ENCODE results near the gene GNG2.

Gene GNG2

DNA sequence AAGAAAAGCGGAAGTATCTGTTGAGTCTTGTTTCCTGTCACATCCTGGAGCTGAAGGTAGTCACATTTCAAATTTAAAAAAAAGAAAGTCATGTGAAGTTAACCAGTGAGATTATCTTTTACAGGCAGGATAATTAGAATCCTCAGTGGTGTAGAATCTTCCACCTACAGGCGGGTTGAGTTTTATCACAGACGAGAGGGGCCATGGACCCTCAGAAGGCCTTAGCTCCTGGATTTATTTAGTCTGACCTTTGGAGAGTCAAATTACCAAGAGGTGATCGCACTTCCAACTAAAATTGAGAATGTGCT, 13.0 kb upstream of the GNG2 start (continued):
- TF ChIP-seq ZNF529 (tag by site-specific recombination; IDR thresholded peaks at IDR 0.05; ENCODE audit: insufficient replicate concordance) (no peak), ZFP69B (tag by site-specific recombination; IDR thresholded peaks at IDR 0.05) (no peak), BCL11A (tag by site-specific recombination; IDR thresholded peaks at IDR 0.05; ENCODE audit: low read depth) (no peak), ZNF114 (tag by site-specific recombination; IDR thresholded peaks at IDR 0.05) (no peak)

DNA sequence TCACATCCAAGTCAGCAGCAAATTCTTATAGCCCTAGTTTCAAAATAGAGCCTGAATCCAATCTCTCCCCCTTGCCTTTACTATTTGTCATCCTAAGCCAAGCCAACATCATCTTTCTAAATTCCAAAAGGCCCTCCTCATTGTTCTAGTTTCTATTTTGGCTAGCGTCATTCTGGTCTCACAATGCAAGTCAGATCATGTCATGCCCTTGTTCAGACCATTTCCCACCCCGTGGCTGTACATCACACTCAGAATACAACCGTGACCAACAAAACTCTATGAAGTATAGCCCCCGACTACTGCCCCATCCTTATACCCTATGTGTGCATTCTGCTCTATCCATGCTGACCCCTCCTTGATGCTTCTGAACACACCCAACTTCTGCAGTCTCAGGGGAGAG, 12.3 kb upstream of the GNG2 start:
- CTCF ChIA-PET: interaction anchor here (0.7 kb wide), 1 partner anchor 349 kb away, joined by 3 read pairs; no protein-coding TSS in a partner anchor
- H3K36me3 ChIP-seq (ENCODE audit: control insufficient read depth in 2 of 2, insufficient read depth in 1 of 2, low read length in 2 of 2): no peaks in the 10 kb centered on the region
- TF ChIP-seq ZBTB20 (tag by site-specific recombination; IDR thresholded peaks at IDR 0.05): no peak
- TF ChIP-seq ZNF37A (tag by site-specific recombination; IDR thresholded peaks at IDR 0.05): no peak
- no peak for TF ChIP-seq OSR2 (tag by site-specific recombination; IDR thresholded peaks at IDR 0.05)
- no peak for TF ChIP-seq ZNF223 (tag by site-specific recombination; IDR thresholded peaks at IDR 0.05)
- TF ChIP-seq ZNF843 (tag by site-specific recombination; IDR thresholded peaks at IDR 0.05): no peak
- TF ChIP-seq ZNF473 (tag by site-specific recombination; IDR thresholded peaks at IDR 0.05): no peak
- TF ChIP-seq, protein P1, sequence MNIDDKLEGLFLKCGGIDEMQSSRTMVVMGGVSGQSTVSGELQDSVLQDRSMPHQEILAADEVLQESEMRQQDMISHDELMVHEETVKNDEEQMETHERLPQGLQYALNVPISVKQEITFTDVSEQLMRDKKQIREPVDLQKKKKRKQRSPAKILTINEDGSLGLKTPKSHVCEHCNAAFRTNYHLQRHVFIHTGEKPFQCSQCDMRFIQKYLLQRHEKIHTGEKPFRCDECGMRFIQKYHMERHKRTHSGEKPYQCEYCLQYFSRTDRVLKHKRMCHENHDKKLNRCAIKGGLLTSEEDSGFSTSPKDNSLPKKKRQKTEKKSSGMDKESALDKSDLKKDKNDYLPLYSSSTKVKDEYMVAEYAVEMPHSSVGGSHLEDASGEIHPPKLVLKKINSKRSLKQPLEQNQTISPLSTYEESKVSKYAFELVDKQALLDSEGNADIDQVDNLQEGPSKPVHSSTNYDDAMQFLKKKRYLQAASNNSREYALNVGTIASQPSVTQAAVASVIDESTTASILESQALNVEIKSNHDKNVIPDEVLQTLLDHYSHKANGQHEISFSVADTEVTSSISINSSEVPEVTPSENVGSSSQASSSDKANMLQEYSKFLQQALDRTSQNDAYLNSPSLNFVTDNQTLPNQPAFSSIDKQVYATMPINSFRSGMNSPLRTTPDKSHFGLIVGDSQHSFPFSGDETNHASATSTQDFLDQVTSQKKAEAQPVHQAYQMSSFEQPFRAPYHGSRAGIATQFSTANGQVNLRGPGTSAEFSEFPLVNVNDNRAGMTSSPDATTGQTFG (tag by site-specific recombination; IDR thresholded peaks at IDR 0.05; ENCODE audit: borderline replicate concordance): no peak
- no peak for TF ChIP-seq ZNF274 (IDR thresholded peaks at IDR 0.05; ENCODE audit: low read length)
- TF ChIP-seq ZNF274 (tag by site-specific recombination; IDR thresholded peaks at IDR 0.05; ENCODE audit: borderline replicate concordance): no peak
- no peak for TF ChIP-seq TRIM28 (IDR thresholded peaks at IDR 0.05; ENCODE audit: borderline replicate concordance, low read length)
- TF ChIP-seq, protein P2, sequence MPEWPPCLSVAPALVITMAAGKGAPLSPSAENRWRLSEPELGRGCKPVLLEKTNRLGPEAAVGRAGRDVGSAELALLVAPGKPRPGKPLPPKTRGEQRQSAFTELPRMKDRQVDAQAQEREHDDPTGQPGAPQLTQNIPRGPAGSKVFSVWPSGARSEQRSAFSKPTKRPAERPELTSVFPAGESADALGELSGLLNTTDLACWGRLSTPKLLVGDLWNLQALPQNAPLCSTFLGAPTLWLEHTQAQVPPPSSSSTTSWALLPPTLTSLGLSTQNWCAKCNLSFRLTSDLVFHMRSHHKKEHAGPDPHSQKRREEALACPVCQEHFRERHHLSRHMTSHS (tag by site-specific recombination; IDR thresholded peaks at IDR 0.05): no peak
- TF ChIP-seq ZFHX2 (tag by site-specific recombination; conservative IDR thresholded peaks at IDR 0.05): no peak
- TF ChIP-seq ZNF157 (tag by site-specific recombination; IDR thresholded peaks at IDR 0.05): no peak
- no peak for TF ChIP-seq ZNF514 (tag by site-specific recombination; IDR thresholded peaks at IDR 0.05)
- TF ChIP-seq ZNF785 (tag by site-specific recombination; IDR thresholded peaks at IDR 0.05): no peak
- no peak for TF ChIP-seq SP7 (tag by site-specific recombination; IDR thresholded peaks at IDR 0.05)
- TF ChIP-seq, protein P3, sequence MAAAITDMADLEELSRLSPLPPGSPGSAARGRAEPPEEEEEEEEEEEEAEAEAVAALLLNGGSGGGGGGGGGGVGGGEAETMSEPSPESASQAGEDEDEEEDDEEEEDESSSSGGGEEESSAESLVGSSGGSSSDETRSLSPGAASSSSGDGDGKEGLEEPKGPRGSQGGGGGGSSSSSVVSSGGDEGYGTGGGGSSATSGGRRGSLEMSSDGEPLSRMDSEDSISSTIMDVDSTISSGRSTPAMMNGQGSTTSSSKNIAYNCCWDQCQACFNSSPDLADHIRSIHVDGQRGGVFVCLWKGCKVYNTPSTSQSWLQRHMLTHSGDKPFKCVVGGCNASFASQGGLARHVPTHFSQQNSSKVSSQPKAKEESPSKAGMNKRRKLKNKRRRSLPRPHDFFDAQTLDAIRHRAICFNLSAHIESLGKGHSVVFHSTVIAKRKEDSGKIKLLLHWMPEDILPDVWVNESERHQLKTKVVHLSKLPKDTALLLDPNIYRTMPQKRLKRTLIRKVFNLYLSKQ (tag by site-specific recombination; IDR thresholded peaks at IDR 0.05; ENCODE audit: borderline replicate concordance): no peak
- TF ChIP-seq, protein P4, sequence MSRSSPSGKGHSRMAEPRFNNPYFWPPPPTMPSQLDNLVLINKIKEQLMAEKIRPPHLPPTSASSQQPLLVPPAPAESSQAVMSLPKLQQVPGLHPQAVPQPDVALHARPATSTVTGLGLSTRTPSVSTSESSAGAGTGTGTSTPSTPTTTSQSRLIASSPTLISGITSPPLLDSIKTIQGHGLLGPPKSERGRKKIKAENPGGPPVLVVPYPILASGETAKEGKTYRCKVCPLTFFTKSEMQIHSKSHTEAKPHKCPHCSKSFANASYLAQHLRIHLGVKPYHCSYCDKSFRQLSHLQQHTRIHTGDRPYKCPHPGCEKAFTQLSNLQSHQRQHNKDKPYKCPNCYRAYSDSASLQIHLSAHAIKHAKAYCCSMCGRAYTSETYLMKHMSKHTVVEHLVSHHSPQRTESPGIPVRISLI (tag by site-specific recombination; IDR thresholded peaks at IDR 0.05): no peak
- POLR2A ChIA-PET: no interaction called here
- no peak overlapping the region for H3K27ac ChIP-seq (ENCODE audit: extremely low read depth, low read depth, low read length)
- no peak overlapping the region for H3K4me3 ChIP-seq (ENCODE audit: low read depth, low read length)
- H3K9me3 ChIP-seq (ENCODE audit: control insufficient read depth, insufficient read depth, low read depth, low read length): no peaks in the 10 kb centered on the region
- no peaks in the 10 kb centered on the region for H3K4me1 ChIP-seq (ENCODE audit: control insufficient read depth, insufficient read depth, low read length)
